ENCODE measurements around the gene PDCD2L. TPM values are rescaled to one million over a fixed set of nuclear protein-coding genes. Genes with fewer than 3 reads are reported as not detected.

Gene PDCD2L
- total and polyA plus RNA-seq, 9 of the 15 experiments (the other 6 are each of a cell fraction or from before 2014, with no cell fraction given), result 12.1 to 68.5 (median 56.3) TPM

DNA sequence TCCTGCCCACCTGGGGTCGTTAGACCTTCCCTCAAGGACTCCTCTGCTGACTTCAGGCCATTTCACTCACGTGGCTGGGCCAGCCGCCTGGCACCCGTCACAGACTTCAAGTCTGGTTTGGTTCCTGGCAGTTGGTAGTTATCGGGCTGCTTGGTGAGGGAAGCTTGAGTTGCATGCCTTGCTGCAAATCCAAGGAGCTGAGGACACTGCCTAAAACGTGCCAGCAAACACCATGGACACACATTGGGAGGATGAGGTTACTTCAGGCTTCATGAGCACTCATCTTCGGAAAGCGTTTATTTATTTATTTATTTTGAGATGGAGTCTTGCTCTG, 36.6 kb upstream of the PDCD2L start:
- peaks cover 41 to 57% of the 10 kb centered on the region in 2 experiments for H3K4me1 ChIP-seq (replicated peaks in 1 of 2; ENCODE audit: control insufficient read depth in 2 of 2, insufficient read depth in 2 of 2, low read length in 2 of 2)
- ATAC-seq (no peak), DNase-seq (ENCODE audit: extremely low read depth in 1 of 4, low spot score in 3 of 4) (no peak), FAIRE-seq (no peak)
- BruUV-seq (replicated peaks), result no TSS peak
- H3K4me2 ChIP-seq (ENCODE audit: insufficient read depth, low read length), result peak overlapping the region; percentile 93
- no peak overlapping the region for H2AFZ ChIP-seq (ENCODE audit: low read depth, low read length)
- no peak overlapping the region for H3K27ac ChIP-seq (ENCODE audit: extremely low read depth, low read depth, low read length)
- ChIA-PET POLR2A (interaction anchor here (1.5 kb wide), 1 partner anchor 9 kb away, joined by 4 read pairs; no protein-coding TSS in a partner anchor), CTCF (ENCODE audit: low intra/inter-chr PET ratio) (no interaction called here)
- H3K9ac ChIP-seq (ENCODE audit: insufficient read depth in 1 of 2, low read depth in 2 of 2, low read length in 2 of 2), result peak overlapping the region; percentile 5 to 15; a peak in 3 of 4 replicates
- peaks cover 73% of the 10 kb centered on the region for H3K79me2 ChIP-seq (ENCODE audit: control insufficient read depth, insufficient read depth, low read length)
- no peaks in the 10 kb centered on the region for H3K27me3 ChIP-seq (ENCODE audit: control insufficient read depth in 2 of 2, insufficient read depth in 2 of 2, low read length in 2 of 2)
- WGBS (ENCODE audit: insufficient coverage, low coverage, missing lambda C conversion rate), result 81% methylated on average over 8 of the region's 8 CpGs
- H3K36me3 ChIP-seq (ENCODE audit: control insufficient read depth, insufficient read depth, low read length), result peaks cover 63% of the 10 kb centered on the region
- H3K9me1 ChIP-seq (ENCODE audit: control insufficient read depth, insufficient read depth, low read length), result peaks cover 11% of the 10 kb centered on the region
- H3K4me3 ChIP-seq, result no peak overlapping the region
- peaks cover 31% of the 10 kb centered on the region for H4K20me1 ChIP-seq (replicated peaks; ENCODE audit: control insufficient read depth, insufficient read depth, low read length)
- intact Hi-C loops (cut with micrococcal nuclease) (no loop called here), in situ Hi-C loops (cut with MboI) (no loop called here)
- H3K9me3 ChIP-seq (replicated peaks; ENCODE audit: control insufficient read depth, insufficient read depth, low read depth, low read length), result no peaks in the 10 kb centered on the region
- TF ChIP-seq NBN (IDR thresholded peaks at IDR 0.05; ENCODE audit: low read depth) (no peak), C11orf30 (IDR thresholded peaks at IDR 0.05; ENCODE audit: low read depth) (no peak), KLF10 (CRISPR knock-in tag; IDR thresholded peaks at IDR 0.05) (no peak), L3MBTL2 (IDR thresholded peaks at IDR 0.05) (no peak), DMBX1 (CRISPR knock-in tag; IDR thresholded peaks at IDR 0.05; ENCODE audit: borderline replicate concordance) (no peak), ARHGAP35 (IDR thresholded peaks at IDR 0.05; ENCODE audit: partially characterized antibody) (no peak), MAFG (tag; conservative IDR thresholded peaks at IDR 0.05) (no peak), FOXM1 (IDR thresholded peaks at IDR 0.05; ENCODE audit: low read depth) (no peak), FOXM1 (CRISPR knock-in tag; IDR thresholded peaks at IDR 0.05; ENCODE audit: low read depth) (no peak), MCM2 (IDR thresholded peaks at IDR 0.05; ENCODE audit: low read depth) (no peak)
- TF ChIP-seq, protein P1, sequence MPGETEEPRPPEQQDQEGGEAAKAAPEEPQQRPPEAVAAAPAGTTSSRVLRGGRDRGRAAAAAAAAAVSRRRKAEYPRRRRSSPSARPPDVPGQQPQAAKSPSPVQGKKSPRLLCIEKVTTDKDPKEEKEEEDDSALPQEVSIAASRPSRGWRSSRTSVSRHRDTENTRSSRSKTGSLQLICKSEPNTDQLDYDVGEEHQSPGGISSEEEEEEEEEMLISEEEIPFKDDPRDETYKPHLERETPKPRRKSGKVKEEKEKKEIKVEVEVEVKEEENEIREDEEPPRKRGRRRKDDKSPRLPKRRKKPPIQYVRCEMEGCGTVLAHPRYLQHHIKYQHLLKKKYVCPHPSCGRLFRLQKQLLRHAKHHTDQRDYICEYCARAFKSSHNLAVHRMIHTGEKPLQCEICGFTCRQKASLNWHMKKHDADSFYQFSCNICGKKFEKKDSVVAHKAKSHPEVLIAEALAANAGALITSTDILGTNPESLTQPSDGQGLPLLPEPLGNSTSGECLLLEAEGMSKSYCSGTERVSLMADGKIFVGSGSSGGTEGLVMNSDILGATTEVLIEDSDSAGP (CRISPR knock-in tag; IDR thresholded peaks at IDR 0.05), result no peak
- TF ChIP-seq, protein P2, sequence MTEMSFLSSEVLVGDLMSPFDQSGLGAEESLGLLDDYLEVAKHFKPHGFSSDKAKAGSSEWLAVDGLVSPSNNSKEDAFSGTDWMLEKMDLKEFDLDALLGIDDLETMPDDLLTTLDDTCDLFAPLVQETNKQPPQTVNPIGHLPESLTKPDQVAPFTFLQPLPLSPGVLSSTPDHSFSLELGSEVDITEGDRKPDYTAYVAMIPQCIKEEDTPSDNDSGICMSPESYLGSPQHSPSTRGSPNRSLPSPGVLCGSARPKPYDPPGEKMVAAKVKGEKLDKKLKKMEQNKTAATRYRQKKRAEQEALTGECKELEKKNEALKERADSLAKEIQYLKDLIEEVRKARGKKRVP (CRISPR knock-in tag; IDR thresholded peaks at IDR 0.05), result no peak
- TF ChIP-seq, protein P3, sequence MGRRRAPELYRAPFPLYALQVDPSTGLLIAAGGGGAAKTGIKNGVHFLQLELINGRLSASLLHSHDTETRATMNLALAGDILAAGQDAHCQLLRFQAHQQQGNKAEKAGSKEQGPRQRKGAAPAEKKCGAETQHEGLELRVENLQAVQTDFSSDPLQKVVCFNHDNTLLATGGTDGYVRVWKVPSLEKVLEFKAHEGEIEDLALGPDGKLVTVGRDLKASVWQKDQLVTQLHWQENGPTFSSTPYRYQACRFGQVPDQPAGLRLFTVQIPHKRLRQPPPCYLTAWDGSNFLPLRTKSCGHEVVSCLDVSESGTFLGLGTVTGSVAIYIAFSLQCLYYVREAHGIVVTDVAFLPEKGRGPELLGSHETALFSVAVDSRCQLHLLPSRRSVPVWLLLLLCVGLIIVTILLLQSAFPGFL (CRISPR knock-in tag; IDR thresholded peaks at IDR 0.05), result no peak

Measured in K562 (cell line).